Erythroblast (primary cell): ENCODE measurements around the gene UBE2V1.

Experiments
- DNase-seq, 2 experiments: peaks; one replicate each; lab custom pipeline; 2025; lab: John Stamatoyannopoulos, UW
- GATA1 ChIP-seq: IDR thresholded peaks from 2 replicates; pipeline ENCODE4 v1.6.1; 2011; ENCODE audit warnings: low read depth, mild to moderate bottlenecking, control low read depth, low read length, moderate library complexity
- POLR2A ChIP-seq: IDR thresholded peaks from 2 replicates; pipeline ENCODE4 v1.6.1; 2011; ENCODE audit warnings: mild to moderate bottlenecking, low read length

Gene UBE2V1

DNA sequence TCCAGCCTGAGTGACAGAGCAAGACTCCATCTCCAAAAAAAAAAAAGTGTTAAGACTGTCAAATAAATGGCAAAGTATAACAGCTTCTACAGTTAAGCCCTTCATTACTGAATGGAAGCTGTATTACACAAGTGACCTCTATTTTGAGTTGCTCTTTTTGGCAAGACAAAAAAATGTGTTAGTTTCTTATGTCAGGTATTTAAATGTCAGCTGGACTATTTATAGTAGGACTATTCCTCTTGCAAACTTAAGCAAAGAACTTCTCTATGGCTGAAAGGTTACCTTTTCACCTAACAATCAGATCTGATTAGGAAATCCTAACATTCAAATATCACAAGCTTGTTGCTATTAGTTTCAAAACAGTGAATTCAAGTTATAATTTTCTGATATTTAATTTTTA lies 12.4 kb downstream of the UBE2V1 start:
- no peak for DNase-seq
- TF ChIP-seq POLR2A, result no peak
- no peak for TF ChIP-seq GATA1

- no peak for DNase-seq
- TF ChIP-seq GATA1 (no peak), POLR2A (no peak)
These were observed 13.4 kb downstream of the UBE2V1 start for GRCh38 chr20:50099565-50099991.

DNA sequence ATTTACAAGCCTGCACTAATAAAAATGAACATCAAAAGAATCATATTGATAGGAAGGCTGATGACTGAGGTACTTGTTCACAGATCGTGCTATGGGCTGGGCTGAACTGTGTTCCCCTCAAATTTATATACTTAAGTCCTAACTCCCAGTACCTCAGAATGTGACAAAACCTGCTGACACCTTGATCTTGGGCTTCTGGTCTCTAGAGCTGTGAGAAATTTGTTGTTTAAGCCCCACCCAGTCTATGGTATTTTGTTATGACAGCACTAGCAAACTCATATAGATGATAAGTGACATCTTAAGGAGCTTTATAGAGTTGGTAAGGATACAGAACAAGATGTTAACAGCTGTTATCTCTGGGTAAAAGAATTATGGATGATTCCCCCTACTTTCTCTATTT lies 13.8 kb downstream of the UBE2V1 start:
- DNase-seq, result peak; percentile 74 to 78
- TF ChIP-seq GATA1 (no peak), POLR2A (no peak)

DNA sequence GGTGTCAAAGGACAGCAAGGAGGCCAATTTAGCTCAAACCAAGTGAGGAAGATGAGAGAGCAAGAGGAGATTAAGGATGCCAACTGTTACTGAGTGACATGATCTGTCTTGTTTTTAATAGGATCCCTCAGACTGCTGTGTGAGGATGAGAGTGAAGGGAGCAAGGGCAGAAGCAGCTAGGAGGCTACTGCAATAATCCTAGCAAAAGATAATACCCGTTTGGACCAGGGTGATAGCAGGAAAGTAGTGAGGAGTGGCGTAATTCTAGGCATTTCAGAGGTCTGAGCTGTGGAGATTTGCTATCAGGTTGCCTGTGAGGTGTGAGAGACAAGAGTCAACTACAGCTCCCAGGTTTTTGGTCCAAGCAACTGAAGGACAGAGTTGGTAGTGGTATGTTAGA lies 14.7 kb downstream of the UBE2V1 start:
- TF ChIP-seq GATA1 (no peak), POLR2A (peak; percentile 52)

GRCh38 chr20:50097843-50098242 lies 15.1 kb downstream of the UBE2V1 start:
- no peak for TF ChIP-seq POLR2A
- TF ChIP-seq GATA1, result no peak
- DNase-seq, result no peak

More for the DNA sequence above, 14.7 kb downstream of the UBE2V1 start:
- peak; percentile 93 to 97 for DNase-seq

- TF ChIP-seq POLR2A, result no peak
- no peak for TF ChIP-seq GATA1
- no peak for DNase-seq
These were observed 16.7 kb downstream of the UBE2V1 start for GRCh38 chr20:50096237-50096636.

DNA sequence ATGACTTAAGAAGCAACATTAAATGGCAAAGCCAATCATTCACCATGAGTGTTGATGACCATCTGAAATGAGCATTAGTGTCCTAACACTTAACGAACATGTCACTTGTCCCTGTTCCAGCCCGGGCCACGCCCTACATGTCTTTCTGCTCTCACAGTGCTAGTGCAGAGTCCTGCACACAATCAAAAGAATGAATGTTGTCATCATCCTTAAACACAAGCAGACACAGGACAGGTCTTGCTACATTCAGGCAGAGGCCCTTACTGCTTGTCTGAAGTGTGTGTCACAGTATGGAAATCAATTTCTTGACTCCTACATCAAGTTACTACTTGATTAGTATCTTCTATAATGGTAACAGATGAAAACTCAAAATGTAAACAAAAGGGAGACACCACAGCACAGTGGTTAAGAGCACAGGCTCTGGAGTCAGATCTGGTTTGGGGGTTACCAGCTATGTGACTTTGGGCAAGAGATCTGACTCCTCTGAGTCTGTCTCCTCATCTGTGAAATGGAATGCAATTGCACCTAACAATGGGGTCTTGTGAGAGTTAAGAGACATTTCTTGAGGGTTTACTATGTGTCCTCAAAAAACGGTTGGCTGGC lies 17.4 kb downstream of the UBE2V1 start:
- peak in 1 of 2 experiments; percentile 19 for DNase-seq
- no peak for TF ChIP-seq POLR2A
- TF ChIP-seq GATA1, result no peak

DNA sequence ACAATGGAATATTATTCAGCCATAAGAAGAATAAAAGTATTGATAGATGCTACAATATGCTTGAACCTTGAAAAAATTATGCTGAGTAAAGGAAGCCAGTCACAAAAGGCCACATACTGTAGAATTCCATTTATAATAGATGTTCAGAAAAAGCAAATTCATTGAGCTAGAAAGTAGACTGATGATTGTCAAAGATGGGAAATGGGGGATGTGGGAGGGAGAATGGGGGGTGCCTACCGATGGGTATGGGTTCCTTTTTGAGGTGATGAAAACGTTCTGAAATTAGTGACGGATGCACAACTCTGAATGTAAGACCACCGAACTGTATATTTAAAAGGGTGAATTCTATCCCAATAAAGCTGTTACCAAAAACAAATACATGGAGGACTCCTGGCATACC lies 18.4 kb downstream of the UBE2V1 start:
- DNase-seq, result no peak

DNA sequence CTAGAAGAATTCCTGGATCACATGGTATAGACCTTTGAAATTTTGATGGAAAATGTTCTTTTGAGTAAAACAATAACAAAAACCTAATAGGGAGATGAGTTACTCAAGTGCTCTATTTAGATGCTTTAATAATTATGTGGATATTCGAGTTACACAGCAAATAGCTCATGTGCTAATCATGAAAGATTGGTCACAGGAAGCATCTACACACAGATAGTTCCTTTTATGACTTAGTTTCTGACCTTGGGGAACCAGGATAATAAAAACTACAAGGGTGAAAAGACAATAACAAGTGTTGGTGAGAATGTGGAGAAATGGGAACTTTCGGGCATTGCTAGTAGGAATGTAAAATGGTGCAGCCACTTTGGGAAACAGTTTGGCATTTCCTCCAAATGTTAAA lies 19.7 kb downstream of the UBE2V1 start:
- TF ChIP-seq POLR2A, result no peak
- no peak for TF ChIP-seq GATA1
- no peak for DNase-seq

More for the DNA sequence above, 18.4 kb downstream of the UBE2V1 start:
- TF ChIP-seq POLR2A (no peak), GATA1 (no peak)

DNA sequence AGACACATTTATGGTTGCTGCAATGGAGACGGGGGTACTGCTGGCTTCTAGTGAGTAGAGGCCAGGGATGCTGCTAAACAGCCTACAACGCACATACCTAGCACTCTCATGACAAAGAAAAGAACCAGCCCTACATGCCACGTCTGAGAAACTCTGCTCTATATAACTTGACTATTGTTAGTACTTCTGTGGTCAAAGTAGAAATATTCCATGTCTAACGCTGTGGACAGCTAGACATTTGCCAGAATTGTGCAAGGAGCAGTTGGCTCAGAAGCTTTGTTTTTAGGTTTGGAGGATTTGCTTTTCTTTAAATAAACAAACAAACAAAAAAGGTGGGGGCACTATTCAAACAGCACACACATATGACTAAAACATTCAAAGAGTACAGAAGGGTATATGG lies 20.5 kb downstream of the UBE2V1 start:
- no peak for DNase-seq
- TF ChIP-seq POLR2A, result no peak
- no peak for TF ChIP-seq GATA1

- DNase-seq, result no peak
- TF ChIP-seq POLR2A (no peak), GATA1 (no peak)
These were observed 23.2 kb downstream of the UBE2V1 start for GRCh38 chr20:50089787-50090177.

GRCh38 chr20:50089140-50089786 lies 23.7 kb downstream of the UBE2V1 start:
- no peak for DNase-seq
- TF ChIP-seq GATA1 (no peak), POLR2A (no peak)

- DNase-seq, result no peak
- TF ChIP-seq POLR2A (no peak), GATA1 (no peak)
These were observed 24.9 kb downstream of the UBE2V1 start for GRCh38 chr20:50088022-50088421.

- TF ChIP-seq POLR2A, result no peak
- no peak for TF ChIP-seq GATA1
- DNase-seq, result peak; percentile 51 to 72
These were observed 27.2 kb downstream of the UBE2V1 start for GRCh38 chr20:50085481-50086365.
